VCaP (cell line): ENCODE results near the gene SLC22A14.

ENCODE experiments used
- H3K27ac ChIP-seq: fragments of 450-650 bp; 2 replicates; pipeline ENCODE4 v1.5.1; 2017
- CTCF ChIP-seq: fragments of 450-650 bp; conservative IDR thresholded peaks from 2 replicates; pipeline ENCODE4 v1.5.1; 2017; ENCODE audit warnings: mild to moderate bottlenecking, moderate library complexity

Gene SLC22A14

GRCh38 chr3:38325256-38325655, 43.2 kb downstream of the SLC22A14 start:
- no peak for TF ChIP-seq CTCF
- no peak overlapping the region for H3K27ac ChIP-seq

GRCh38 chr3:38327335-38328009, 45.4 kb downstream of the SLC22A14 start:
- no peak for TF ChIP-seq CTCF
- no peak overlapping the region for H3K27ac ChIP-seq

GRCh38 chr3:38331257-38332022, 49.3 kb downstream of the SLC22A14 start:
- H3K27ac ChIP-seq: no peak overlapping the region
- TF ChIP-seq CTCF: no peak

GRCh38 chr3:38332201-38332600, 50.1 kb downstream of the SLC22A14 start:
- no peak for TF ChIP-seq CTCF
- H3K27ac ChIP-seq: no peak overlapping the region

GRCh38 chr3:38334142-38335055, 52.3 kb downstream of the SLC22A14 start:
- no peak for TF ChIP-seq CTCF
- H3K27ac ChIP-seq: no peak overlapping the region

GRCh38 chr3:38335263-38335662, 53.2 kb downstream of the SLC22A14 start:
- H3K27ac ChIP-seq: no peak overlapping the region
- TF ChIP-seq CTCF: no peak

GRCh38 chr3:38337703-38338102, 55.6 kb downstream of the SLC22A14 start:
- no peak for TF ChIP-seq CTCF
- no peak overlapping the region for H3K27ac ChIP-seq
